GM12865 (cell line): ENCODE data around the gene AFDN.
A peak's percentile ranks its signal among the peaks of the same experiment; 100 is the strongest.

ENCODE experiments used
- DNase-seq: peaks from one replicate; pipeline ENCODE4 v3.0.0; 2010; ENCODE audit warnings: low read depth
- H3K4me3 ChIP-seq: 2 replicates; pipeline ENCODE4 v1.5.1; 2011; ENCODE audit warnings: mild to moderate bottlenecking, low read depth, low read length, control low read depth
- TF ChIP-seq, protein P1 (sequence below): IDR thresholded peaks from 2 replicates; pipeline ENCODE4 v1.5.1; 2011; ENCODE audit warnings: low read length, control low read depth, low read depth, inconsistent platforms; ENCODE audit not compliant: insufficient read depth; ENCODE audit errors: missing control alignments

The AFDN gene

DNA sequence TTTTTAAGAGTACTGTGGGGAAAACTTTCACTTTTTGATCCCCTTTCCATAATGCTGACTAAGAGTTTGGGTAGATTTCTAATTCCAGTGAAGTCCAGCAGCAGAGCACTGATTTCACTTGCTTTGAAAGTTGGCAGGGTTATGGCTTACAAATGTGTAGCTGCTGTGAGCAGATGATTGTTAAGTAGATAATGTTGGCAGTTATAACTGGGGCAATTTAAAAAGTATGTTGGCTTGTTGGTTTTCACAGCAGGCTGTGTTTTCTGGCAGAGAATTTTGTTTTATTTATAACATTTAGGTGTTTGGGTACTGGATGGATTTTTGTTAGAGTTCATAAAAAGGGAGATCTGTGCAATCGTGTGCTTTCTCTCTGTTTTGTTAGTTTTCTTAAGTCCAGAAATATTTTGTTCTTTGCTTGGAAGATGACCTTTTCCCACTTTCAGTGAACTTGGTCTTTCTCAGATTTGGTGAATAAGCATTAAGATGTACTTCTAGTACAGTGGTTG, 31.4 kb downstream of the AFDN start:
- DNase-seq: no peak
- TF ChIP-seq, protein P1, sequence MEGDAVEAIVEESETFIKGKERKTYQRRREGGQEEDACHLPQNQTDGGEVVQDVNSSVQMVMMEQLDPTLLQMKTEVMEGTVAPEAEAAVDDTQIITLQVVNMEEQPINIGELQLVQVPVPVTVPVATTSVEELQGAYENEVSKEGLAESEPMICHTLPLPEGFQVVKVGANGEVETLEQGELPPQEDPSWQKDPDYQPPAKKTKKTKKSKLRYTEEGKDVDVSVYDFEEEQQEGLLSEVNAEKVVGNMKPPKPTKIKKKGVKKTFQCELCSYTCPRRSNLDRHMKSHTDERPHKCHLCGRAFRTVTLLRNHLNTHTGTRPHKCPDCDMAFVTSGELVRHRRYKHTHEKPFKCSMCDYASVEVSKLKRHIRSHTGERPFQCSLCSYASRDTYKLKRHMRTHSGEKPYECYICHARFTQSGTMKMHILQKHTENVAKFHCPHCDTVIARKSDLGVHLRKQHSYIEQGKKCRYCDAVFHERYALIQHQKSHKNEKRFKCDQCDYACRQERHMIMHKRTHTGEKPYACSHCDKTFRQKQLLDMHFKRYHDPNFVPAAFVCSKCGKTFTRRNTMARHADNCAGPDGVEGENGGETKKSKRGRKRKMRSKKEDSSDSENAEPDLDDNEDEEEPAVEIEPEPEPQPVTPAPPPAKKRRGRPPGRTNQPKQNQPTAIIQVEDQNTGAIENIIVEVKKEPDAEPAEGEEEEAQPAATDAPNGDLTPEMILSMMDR: no peak

GRCh38 chr6:167858842-167859664, 32.3 kb downstream of the AFDN start:
- TF ChIP-seq, protein P1: no peak
- DNase-seq: peak; percentile 14
- H3K4me3 ChIP-seq: no peak overlapping the region

More for the DNA sequence above, 31.4 kb downstream of the AFDN start:
- H3K4me3 ChIP-seq: no peak overlapping the region

GRCh38 chr6:167860550-167861226, 34.0 kb downstream of the AFDN start:
- TF ChIP-seq, protein P1: no peak
- no peak for DNase-seq
- no peak overlapping the region for H3K4me3 ChIP-seq

GRCh38 chr6:167861424-167861823, 34.7 kb downstream of the AFDN start:
- no peak for DNase-seq
- TF ChIP-seq, protein P1: no peak

GRCh38 chr6:167863897-167864296, 37.2 kb downstream of the AFDN start:
- H3K4me3 ChIP-seq: no peak overlapping the region
- no peak for DNase-seq
- TF ChIP-seq, protein P1: no peak

More at GRCh38 chr6:167861424-167861823, 34.7 kb downstream of the AFDN start:
- no peak overlapping the region for H3K4me3 ChIP-seq

- TF ChIP-seq, protein P1: no peak
- no peak for DNase-seq
- no peak overlapping the region for H3K4me3 ChIP-seq
These were observed 39.9 kb downstream of the AFDN start for GRCh38 chr6:167866642-167867041.
